ENCODE data around the gene RFNG. TPM values are rescaled to one million over a fixed set of nuclear protein-coding genes. Genes with fewer than 3 reads are reported as not detected.

The RFNG gene
- total and polyA plus RNA-seq, 3 donors from 2014 or later, result 50.5 to 102 (median 73.3) TPM

DNA sequence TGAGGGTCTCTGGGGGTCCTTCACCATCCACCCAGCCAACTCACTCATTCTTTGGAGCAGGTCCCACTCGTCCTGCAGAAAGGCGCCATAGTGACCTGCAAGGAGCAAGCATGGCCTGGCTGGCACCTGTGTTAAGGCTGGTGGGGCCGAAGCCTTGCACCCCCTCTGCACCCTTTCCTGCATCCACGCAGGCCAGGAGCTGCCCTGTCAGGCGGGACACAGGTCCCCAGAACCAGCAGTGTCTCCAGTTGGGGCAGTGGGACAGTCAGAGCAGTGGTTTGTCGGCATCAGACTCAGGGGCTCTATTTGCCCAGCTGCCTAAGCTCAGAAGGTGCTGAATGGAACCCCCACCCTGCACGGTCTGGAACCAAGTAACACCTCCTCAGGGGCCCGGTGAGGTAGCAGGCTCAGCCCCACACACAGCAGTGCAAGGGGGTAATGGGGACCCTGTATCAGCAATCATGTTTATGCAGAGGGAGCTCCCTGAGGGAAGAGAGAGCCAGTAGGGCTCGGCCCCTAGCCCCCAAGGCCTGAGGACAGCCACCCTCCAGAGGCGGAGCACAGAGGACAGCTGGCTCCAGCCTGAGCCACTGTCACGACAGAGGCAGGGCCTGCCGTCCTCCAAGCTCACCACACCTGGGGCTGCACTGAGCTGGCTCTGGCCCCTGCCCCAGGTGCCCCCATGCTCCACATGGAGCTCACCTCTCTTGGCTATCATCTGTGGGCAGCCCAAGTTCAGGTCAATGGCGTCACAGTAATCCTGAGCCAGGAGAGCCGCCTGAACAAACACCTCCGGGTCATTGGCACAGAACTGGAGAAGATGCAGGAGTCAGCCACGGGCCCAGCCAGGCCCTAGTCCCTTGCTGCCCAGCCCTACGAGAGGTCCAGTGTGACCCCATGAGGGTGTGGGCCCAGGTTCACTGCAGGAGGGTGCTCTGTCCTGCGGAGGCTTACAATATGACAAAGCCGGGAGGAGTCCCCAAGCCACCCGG, 12.1 kb upstream of the RFNG start:
- WGBS, 2 donors, result 77 to 83% methylated on average over 12 to 17 of the region's 20 CpGs
- DNase-seq, result no peak

DNA sequence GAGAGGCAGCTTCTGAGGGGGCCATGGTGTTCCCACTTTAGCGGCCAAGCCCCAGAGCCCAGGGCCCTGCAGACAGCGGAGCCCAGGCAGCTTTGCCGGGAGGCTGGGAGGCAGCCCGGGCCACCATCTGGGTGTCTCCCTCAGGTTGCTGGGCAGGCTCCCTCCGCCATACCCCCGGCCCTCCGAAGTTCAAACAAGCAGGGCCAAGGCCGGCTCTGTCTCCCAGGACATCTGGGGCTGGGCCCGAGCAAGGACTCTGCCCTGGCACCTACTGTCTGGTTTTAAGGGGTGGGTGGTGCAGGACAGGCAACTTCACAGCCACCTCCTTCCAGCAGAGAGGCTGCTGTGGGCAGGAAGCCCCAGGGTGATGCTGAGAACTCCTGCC, 11.4 kb upstream of the RFNG start:
- peaks cover 19% of the 10 kb centered on the region for H3K4me1 ChIP-seq
- no peak overlapping the region for H3K27ac ChIP-seq
- intact Hi-C loops (cut with DNase I; ENCODE audit: low total_unique reads), result no loop called here
- no peak for DNase-seq
- no peaks in the 10 kb centered on the region for H3K27me3 ChIP-seq
- H3K36me3 ChIP-seq (ENCODE audit: low read depth, missing control alignments), result no peaks in the 10 kb centered on the region
- TF ChIP-seq, protein P1, sequence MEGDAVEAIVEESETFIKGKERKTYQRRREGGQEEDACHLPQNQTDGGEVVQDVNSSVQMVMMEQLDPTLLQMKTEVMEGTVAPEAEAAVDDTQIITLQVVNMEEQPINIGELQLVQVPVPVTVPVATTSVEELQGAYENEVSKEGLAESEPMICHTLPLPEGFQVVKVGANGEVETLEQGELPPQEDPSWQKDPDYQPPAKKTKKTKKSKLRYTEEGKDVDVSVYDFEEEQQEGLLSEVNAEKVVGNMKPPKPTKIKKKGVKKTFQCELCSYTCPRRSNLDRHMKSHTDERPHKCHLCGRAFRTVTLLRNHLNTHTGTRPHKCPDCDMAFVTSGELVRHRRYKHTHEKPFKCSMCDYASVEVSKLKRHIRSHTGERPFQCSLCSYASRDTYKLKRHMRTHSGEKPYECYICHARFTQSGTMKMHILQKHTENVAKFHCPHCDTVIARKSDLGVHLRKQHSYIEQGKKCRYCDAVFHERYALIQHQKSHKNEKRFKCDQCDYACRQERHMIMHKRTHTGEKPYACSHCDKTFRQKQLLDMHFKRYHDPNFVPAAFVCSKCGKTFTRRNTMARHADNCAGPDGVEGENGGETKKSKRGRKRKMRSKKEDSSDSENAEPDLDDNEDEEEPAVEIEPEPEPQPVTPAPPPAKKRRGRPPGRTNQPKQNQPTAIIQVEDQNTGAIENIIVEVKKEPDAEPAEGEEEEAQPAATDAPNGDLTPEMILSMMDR (IDR thresholded peaks at IDR 0.05), result no peak
- TF ChIP-seq POLR2A (IDR thresholded peaks at IDR 0.05), result no peak
- 80 to 92% methylated on average over 1 to 9 of the region's 9 CpGs for WGBS, 2 donors
- no peaks in the 10 kb centered on the region for H3K9me3 ChIP-seq
- H3K4me3 ChIP-seq, result no peak overlapping the region

More for the DNA sequence above, 12.1 kb upstream of the RFNG start:
- Histone ChIP-seq H3K27me3 (no peaks in the 10 kb centered on the region), H3K9me3 (no peaks in the 10 kb centered on the region), H3K4me3 (no peak overlapping the region), H3K4me1 (peaks cover 19% of the 10 kb centered on the region), H3K36me3 (ENCODE audit: low read depth, missing control alignments) (no peaks in the 10 kb centered on the region), H3K27ac (no peak overlapping the region)
- intact Hi-C loops (cut with DNase I; ENCODE audit: low total_unique reads), result no loop called here
- TF ChIP-seq, protein P1 (IDR thresholded peaks at IDR 0.05), result no peak
- no peak for TF ChIP-seq POLR2A (IDR thresholded peaks at IDR 0.05)

DNA sequence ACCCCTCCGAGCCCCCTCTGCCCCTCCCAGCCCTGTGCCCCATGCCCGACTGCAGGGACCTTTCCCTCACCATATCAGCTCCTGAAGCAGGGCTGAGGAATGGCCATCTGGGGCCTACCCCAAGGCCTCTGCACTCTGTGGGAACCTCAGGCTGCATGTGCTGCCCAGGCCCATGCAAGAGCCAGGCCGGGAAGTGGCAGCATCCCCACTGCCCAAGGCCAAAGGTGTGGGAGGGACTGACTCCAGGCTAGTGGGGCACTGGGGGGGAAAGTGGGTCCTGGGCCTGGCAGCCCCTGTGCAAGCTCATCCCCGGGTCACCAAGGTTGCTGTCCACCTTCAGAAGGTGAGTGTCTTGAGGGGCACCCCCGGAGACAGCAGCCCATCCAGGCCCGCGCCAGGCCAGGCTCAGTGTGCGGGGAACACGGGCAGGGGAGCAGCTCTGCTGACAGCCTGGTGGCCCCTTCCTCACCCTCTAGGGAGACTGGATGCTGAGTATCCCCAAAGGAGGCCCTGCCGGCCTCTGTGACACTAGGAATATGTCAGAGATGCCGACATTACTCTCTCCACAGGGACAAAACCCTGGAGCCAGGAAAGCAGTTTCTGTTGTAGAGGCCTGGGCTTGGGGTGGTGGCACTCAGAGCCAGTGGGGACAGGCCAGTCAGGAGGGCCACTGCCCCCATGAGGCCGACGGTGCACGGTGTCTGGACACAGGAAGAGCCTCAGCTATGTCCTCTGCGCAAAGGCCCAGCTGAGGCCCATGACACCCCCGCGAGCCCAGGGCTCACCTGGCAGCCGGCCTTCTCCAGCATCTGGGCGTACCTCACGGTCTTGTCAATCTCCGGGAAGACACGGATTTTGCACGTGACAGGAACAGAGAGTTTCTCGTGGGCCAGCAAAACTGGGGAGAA, 10.7 kb upstream of the RFNG start:
- TF ChIP-seq, protein P1 (IDR thresholded peaks at IDR 0.05), result no peak
- TF ChIP-seq POLR2A (IDR thresholded peaks at IDR 0.05), result no peak
- Histone ChIP-seq H3K27ac (no peak overlapping the region), H3K36me3 (ENCODE audit: low read depth, missing control alignments) (no peaks in the 10 kb centered on the region), H3K27me3 (no peaks in the 10 kb centered on the region), H3K4me1 (peaks cover 19% of the 10 kb centered on the region), H3K9me3 (no peaks in the 10 kb centered on the region), H3K4me3 (no peak overlapping the region)
- 78 to 95% methylated on average over 7 to 23 of the region's 24 CpGs for WGBS, 2 donors
- DNase-seq, result no peak
- intact Hi-C loops (cut with DNase I; ENCODE audit: low total_unique reads), result no loop called here

DNA sequence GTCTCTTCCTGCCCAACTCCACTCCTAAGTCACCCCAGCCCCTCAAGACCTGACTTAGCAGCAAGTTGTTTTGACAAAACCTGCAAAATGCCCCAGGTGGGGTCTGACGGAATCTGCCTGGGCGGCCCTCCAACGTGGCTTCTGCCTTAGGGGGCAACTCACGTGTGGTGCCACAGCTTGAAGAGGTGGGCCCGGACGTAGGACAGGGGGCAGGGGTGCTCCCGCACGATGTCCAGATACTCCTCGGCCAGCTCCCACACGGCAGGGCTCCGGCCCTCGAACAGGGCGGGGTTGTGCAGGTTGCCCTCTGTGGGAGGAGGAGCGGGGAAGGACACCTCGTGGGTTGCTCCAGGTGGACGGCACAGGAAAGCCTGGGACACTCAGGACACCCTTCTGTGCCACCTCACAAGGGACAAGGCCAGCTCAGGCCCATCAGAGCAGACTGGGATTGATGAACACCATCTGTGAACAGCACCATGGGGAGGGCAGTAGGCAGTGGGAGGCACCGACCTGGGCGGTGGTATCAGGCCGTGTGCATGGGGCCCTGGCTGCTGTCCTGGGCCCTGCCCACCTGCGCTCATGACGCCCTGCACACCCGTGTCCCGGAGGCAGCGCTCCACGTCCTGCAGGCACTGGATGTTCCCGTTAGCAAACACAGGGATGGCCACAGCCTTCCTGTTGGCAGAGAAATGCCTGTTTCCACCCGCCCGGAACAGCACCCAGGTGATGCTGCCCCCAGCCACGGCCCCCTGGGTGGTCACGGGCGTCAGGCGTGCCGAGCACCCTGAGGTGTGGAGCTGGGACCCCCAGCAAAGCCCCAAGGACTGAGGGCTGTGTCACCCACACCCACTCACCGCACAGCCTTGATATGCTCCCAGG, 9.7 kb upstream of the RFNG start:
- DNase-seq, result no peak

More for the DNA sequence above, 9.7 kb upstream of the RFNG start:
- Histone ChIP-seq H3K36me3 (ENCODE audit: low read depth, missing control alignments) (no peaks in the 10 kb centered on the region), H3K4me1 (peaks cover 15% of the 10 kb centered on the region), H3K27me3 (no peaks in the 10 kb centered on the region), H3K27ac (no peak overlapping the region), H3K9me3 (no peaks in the 10 kb centered on the region), H3K4me3 (no peak overlapping the region)
- no peak for TF ChIP-seq POLR2A (IDR thresholded peaks at IDR 0.05)
- TF ChIP-seq, protein P1 (IDR thresholded peaks at IDR 0.05), result no peak
- intact Hi-C loops (cut with DNase I; ENCODE audit: low total_unique reads), result no loop called here
- WGBS, 2 donors, result 86% methylated on average over 30 of the region's 34 CpGs; no CpG with 5 or more reads in 1 of the 2 donors

Data from testis (tissue), 3 donors.